Non-pigmented ciliary epithelial cell (primary cell): ENCODE measurements around the gene ACCSL.

Experiments used
- DNase-seq: peaks from one replicate; pipeline ENCODE4 v3.0.0-alpha.2; 2010; ENCODE audit warnings: low read depth

Gene ACCSL

DNA sequence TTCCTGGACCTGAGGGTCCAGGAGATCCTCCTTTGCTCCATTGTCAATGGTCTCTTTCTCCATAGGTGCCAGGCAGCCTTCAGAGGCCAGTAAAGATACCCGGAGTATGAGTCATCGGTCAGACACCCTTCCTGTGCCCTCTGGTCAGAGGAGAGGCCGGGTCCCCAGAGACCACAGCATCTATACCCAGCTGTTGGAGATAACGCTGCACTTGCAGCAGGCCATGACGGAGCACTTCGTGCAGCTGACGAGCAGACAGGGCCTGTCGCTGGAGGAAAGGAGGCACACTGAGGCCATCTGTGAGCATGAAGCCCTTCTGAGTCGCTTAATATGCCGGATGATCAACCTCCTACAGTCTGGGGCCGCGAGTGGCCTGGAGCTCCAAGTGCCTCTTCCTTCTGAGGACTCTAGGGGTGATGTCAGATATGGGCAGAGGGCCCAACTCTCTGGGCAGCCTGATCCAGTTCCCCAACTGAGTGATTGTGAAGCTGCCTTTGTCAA lies at the start of gene ACCSL:
Gene ACCSL, plus strand, starts transcription at position 51 of the 501 bp plus-strand sequence. Its CDS starts 56 bp downstream, at position 107.
- no peak for DNase-seq

DNA sequence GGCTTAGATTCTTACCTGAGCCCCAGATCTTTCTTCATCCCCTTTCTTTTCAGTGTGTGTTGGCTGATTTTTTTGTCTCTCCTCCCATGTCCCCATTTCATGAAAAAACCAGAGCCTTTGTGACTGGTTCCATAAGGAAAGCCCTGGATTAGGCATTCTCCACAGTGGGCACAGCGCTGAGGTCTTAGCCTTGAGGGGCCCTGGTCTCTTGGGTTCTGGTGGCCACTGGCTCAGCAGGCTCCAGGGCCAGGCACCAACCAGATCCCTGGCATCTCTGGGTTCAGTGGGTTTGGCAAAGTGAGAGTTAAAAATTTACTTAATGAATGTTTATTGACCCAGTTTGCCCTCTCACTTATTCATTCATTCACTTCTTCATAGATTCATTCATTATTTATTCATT lies 49.5 kb upstream of the ACCSL start:
- no peak for DNase-seq

DNA sequence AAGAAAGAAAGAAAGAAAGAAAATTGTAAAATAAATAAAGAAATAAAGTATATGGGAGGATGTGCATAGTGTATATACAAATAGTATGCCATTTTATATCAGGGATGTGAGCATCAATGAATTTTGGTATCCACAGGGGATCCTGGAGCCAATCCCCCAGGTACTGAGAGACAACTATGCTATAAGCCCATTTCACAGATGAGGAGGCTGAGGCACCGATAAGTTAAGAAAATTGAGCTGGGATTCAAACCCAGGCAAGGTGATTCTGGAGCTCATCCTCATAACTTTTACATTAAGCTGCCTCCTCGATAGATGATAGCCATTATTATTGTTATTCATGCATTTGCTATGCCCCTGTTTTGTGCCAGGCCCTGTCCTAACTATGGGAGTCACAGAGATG lies 47.0 kb upstream of the ACCSL start:
- no peak for DNase-seq

DNA sequence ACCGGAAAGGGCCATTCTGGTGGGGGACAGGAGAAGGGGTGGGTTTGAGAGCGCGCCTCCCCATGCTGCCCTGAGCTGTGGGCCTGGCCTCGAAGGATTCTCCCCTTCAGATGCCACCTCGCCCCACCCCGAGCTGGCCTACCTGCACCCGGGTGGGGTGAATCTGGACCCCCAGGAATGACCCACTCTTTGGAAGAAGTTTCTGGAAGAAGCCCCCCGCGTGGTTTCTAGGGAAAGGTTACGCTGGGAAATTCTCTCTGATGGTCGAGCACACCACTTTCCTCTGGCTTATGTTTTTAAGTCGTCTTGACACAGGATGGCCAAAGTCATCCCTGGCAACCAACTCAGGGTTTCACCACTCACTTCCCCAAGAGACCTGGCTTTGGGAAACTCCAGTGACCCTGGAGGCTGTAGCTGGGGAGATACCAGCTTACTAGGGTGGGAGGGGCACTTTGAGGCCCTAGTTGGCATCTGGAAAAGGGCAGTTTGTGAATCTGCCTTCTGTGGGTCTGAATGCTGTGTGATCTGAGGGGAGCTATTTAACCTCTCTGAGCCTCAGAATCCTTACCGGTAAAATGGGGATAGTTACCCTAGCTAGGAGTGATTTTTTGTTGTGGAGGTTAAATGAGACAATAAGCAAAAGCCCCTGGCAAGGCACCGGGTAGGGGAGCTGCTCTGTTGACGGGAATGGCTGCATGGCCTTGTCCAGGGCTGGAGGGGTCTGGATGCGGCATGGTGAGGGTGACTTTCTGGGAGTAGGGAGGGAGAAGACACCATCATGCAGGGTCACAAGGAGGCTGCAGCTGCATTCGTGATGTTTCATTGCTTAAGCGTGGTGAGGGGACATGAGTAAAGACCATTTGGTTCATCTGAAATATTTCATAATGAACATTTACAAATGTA lies 45.3 kb upstream of the ACCSL start:
- no peak for DNase-seq

DNA sequence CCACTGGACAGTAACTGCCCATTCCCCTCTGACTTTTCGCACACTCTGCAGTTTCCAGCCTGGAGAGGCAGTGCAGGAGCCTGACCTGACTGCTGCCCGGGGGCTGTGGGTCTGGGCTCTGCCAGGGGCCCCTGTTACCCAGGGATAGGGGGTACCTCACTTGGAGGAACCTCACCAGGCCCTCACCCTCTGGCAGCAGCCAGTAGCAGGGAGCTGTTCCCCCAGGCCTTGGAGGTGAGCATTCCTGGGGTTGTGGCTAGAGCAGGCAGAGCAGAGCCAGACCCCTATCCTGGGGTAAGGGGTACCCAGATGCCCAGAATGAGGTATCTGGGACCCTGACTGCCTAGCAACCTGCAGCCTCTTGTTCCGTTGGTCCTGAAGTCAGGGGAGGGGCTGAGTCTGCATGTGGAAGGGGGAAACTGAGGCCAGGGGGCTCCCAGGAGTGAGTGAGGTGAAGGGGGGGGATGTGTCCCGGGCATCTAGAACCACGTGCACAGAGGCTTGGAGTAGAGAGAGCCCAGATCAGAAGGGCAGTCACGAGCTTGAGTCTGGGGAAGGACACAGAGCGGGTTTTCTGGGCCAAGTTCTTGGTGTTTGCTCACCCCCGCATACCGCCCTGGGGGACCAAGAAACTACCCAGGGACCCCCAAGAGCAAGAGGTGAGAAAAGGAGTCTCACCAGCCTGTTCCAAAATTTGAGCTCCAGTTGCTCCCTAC lies 43.9 kb upstream of the ACCSL start:
- no peak for DNase-seq

DNA sequence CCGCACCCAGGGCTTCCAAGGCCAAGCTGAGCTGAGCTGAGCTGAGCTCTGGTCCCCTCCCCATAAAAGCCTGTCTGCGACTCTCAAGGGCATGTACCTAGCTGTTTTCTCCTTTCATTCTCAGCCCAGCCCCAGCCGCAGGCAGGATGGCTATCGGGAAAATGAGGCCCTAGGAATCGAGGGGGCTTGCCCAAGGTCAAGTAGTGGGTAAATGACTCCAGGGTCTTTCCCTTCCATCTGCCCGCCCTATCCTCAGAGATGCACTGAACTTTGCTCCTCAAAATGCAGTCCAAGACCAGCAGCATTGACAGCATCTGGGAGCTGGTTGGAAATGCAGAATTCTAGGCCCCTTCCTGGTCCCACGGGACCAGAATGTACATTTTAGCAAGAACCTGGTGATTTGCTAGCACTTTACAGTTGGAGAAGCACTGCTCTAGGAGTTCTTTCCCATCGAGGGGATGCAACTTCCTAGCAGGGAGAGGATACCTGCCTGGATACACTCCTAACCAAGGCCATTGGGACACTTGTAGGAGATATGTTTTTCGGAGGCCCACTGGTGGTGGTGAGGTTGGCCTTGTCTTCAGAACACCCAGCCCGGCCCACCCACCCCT lies 43.2 kb upstream of the ACCSL start:
- DNase-seq, result no peak

DNA sequence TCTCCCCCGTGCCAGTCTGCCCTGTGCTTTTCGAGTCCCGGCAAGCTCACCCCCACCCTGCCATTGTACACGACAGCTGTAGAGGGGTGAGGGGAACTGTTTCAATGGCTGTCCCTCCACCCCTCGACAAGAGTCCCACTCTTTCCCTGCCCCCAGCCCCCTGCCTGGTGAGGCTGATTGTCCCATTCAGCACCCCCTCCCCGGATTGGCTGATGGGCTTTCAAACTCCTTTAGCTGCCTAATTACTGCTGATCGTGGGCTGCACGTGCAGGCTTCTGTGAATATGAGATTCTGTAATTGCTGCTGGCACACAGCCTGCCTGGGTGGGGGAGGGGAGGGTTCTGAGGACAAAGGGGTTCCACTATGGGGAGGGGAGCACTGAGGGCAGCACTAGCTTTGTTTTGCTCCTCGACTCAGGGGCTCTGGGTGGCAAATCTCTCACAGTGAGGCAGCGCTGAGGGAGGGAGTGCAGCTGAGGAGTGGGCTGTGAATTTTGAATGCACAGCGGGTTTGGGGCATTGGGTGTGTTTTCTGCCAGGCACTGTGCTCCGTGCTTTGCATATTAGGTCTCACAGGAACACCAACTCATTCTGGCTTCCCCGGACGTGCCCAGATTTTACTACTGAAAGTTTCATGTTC lies 42.6 kb upstream of the ACCSL start:
- DNase-seq, result no peak

DNA sequence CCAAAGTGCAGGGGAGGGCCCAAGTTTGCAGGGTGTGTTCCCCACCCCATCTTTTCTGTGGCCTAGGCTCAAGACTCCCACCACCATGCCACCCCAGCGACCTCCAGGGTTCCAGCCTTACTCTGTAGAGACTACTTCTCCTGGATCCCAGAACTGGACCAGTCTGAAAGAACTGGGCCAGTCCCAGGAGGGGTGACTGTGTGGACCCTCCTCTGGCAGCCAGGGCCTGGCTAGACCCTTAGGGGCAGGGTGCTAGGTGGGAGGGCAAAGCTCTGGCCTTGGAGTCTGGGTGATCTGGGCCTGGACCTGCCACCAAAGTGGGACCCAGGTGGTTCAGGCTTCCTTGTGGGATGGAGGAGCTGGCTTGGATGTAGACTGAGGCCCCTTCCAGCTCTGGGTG lies 41.8 kb upstream of the ACCSL start:
- DNase-seq, result no peak

DNA sequence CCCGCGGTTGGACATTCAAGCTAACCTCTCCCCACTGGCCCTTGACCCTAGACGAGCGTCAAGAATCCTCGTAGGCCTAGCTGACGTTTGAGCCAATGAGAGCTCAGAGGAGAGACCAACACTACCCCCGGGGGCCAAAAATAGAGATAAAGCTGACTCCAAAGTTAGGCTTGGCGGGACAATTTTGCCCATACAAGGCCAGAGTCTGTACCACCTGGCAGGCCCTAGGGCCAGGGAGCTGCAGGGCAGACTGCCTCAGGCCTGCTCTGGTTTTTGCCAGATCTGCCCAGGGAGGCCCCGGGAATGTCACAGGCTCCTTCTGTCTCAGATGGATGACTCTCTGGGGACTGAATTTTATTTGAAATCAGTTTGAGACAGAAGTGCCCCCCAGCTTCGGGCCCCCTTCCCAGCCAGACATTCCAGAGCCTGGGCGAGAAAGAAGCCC lies 40.8 kb upstream of the ACCSL start:
- DNase-seq, result no peak

DNA sequence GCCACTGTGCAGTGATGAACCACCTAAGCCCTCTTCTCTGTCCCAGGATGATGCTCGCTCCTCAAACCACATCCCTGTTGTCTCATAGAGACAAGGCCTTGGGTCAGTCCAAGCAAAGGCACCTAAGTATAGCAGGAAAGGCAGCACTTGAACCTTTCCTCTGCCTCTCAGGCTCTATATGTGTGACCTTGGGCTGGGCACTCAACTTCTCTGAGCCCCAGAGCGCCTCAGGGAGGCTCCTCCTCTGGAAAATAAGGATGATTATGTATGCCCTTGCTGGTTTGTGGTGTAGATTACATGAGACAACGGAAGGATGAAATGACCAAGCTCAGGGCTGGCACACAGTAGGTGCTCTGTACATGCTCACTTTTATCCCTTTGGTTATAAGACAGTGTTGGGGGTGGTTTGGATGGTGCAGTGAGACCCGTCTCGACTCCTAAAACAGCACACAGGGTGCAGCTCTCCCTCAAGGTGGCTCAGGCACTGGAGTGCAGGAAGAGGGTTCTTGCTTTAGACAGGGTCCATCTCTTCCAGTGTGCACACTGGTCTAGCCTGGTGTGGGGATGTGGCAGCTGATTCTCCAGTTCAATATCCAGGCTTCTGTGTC lies 40.2 kb upstream of the ACCSL start:
- no peak for DNase-seq

DNA sequence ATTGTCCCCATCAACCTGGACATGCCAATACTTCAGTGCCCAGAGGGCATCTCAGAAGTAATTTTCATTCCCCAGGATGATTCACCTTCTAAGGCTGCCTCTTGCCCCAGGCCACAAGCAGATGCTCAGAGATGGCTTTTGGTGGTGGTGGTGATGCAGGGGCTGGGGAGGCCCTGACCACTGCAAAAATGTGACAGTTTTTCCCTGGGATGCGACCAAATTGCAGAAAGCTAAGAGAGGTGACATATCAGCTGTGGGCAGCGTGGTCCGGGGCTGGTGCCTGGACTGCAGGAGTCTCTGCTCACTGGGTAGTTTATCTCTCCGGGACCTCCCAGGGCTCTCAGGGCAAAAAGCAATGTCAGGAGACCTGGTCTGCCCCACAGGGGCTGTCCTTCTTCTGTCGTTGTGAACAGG lies 39.7 kb upstream of the ACCSL start:
- DNase-seq, result no peak

DNA sequence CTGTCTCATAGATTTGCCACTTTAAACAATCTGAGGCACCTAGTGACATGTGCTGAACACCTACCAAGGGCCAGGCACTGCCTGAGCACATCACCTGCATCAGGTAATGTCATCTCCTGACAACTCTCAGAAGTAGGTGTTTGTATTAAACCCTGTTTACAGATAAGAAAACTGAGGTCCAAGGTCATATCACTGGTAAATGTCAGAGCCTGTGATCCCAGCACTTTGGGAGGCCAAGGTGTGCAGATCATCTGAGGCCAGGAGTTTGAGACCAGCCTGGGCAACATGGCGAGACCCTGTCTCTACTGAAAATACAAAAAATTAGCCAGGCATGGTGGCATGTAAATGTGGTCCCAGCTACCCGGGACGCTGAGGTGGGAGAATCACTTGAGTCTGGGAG lies 39.1 kb upstream of the ACCSL start:
- DNase-seq, result no peak

DNA sequence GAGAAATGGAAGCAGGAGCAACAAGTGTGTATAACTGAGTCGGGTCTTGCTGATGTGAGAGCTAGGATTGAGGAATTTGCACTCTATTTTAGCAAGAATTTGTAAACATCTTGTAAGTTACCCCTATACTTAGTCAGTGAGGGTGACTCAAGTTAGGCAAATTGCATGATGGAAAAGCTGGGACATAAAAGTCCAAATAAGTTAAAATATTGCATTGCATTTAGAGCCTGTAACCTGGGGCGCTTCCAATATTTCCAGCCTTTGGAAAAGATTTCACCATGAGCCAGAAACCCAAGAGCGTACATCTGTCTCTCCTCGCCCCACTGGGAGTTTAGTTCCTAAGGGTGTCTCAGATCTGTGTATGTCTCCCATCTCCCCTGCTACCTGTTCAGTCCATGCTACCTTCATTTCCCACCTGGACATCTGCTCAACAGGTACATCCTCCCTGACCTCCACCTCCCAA lies 37.0 kb upstream of the ACCSL start:
- no peak for DNase-seq

DNA sequence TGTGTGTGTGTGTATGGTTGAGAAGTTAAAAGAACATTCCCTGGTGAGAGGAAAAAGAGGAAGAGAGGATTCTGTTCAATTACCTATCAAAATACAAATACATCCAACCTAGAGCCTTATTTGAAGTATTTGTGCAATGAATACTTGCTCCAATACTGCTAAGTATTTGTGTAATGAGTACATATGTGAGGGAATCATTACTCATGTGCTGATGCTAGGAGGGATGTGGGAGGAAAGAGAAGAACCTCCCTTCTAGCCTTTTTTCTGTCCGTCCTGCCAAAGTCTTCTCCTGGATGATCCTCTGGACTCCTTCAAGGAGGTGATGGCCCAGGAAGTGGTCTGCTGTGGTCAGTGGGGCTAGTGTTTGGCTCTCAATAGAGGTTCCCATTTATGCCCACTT lies 36.0 kb upstream of the ACCSL start:
- no peak for DNase-seq

DNA sequence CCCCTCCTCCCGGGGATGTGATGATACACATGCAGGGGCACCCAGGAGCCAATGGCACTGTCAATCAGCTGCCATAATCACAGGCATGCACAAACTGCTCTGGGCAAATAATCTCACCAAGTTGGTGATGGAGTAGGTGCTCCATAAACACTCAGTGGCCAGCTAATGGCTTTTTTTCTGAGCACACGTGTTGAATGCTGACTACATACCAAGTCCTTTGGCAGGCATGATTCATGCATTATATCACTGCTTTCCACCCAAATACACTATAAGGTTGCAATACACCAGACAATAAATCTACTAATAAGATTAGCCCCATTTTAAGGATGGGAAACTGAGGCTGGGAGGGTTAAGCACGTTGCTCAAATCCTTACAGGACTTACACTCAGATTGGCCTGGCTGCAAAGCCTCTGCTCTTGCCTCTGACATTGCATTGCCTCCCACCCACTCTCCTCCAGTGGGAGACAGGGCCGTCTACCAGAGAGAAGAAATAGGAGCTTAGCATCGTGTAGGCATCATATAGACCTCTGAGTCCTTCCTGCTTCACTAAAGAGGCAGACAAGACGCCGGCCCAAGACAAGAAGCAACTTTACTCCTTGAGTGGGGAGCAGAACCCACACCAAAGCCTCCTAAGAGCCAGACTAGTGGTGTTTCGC lies 32.7 kb upstream of the ACCSL start:
- DNase-seq, result no peak

DNA sequence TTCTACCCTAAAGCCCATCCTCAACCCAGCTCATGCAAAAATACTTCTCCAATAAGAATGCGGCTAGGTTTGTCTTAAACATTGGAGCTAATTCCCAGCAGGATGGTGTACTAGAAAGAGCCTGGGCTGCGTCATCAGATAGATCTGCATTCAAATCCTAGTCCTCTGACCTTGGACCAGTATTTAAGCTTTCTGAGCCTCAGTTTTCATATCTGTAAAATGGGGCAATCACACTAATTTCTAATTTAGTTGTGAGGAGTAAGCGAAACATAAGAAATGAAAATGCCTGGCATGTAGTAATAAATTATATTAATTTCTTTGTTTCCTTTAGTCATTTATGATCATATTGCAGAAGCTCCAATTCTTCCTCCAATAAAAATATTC lies 32.2 kb upstream of the ACCSL start:
- no peak for DNase-seq

DNA sequence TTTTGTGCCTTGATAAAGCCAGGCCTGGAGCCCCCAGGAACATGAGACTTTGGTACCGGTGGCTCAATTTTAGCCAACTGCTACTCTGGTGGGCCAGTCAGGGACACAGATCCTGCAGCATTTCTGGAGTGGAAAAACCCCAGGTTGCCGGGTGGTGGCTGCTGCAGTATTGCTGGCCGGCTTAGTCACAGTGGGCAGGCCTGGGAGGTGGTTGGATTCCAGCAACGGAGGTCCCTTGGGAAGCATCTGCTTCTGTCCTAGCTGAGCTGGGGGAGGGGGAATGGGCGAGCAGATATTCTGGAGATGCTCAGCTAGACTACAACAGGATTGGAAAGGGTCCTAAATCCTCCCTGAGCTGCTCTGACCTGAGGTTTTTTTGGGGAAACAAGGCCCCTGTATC lies 31.6 kb upstream of the ACCSL start:
- no peak for DNase-seq

DNA sequence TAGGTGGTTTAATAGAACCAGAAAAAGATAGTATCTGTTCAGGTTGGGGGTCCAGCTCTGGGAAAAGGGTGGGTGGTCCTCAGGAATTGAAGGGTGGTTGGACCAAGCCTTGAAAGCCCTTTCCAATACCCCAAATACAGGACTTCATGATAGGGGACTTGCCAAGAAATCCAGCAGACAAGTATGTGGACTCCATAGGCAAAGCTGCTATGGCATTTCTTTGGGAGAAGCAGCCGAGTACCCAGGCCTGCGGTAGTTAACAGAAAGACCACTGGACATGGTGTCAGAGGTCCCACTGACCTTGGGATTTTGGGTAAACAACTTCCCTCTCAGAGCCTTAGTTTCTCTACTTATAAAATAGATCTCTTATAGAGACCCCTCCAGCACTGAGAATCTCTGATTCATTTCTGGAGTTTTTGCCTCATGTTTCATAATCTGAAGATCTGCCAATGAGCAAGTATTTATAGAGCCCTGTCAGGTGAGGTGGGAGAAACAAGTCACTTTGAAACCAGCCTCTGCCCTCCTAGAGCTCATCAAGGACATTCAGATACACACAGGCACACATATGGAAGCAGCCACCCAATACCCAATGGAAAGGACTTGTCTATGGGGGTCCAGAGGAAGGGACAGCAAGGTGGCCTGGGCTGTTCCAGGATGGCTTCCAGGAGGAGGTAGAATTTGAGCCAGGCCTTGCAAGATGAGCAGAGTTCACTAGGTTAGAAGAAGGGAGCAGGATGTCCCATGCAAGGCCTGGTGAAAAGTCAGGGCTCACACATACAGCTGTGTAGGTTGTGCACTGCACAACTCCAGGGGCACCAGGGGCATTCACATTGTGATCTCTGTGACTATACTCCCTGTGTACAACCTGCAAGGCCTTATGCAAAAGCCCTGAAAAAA lies 31.0 kb upstream of the ACCSL start:
- DNase-seq, result no peak

DNA sequence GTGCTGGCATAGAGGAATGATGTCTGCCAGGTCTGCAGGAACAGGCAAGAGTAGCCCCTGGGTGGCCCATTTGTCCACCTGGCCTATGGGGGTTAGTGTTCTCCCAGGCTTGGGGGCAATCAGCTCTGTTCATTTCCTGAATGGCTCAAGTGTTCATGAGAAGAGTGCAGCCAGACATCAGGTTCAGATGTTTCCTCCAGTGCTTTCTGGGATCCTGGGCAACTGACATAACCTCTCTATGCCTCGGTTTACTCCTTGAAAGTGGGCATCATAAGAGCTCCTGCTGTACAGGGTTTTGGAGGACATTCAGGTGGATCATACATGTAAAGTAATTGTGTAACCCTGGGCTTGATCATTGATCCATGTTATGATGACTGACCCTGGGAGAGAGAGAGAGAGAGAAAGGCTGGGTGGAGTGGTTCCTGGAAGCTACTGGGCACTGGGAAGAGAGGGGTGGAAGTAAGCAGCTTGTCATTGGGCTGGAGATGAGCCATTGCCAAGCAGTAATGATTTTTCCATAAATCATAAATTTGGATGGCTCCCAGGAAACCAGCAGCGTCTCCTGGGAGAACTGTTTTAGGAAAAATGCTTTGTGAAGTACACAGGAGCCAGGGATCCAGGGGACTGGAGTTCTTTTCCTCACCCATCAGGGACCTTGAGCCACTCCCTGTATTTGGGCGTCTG lies 30.2 kb upstream of the ACCSL start:
- no peak for DNase-seq

DNA sequence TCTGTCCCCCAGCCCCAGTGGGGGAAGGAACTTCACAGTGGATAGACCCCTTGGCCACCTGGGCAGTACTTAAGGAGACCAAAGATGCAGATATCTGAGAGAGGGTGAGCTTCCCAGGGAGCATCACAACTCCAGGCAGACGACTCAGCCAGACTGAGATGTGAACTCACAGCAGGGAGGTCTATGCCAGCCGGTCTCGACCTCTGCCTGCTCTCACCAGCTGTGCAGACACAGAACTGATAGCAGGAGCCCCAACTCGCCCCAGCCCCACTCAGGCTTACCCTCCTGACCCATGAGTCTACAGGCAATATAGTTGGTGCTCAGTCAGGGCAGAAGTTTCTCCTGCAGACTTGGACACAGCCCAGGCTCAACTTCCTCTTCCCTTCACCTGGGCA lies 29.7 kb upstream of the ACCSL start:
- no peak for DNase-seq
